GM21447 (cell line): ENCODE data around the gene PDE4DIP.
"Not testable (repeated sequence)": the region's sequence is repeated elsewhere in the genome, so short reads cannot be mapped to it uniquely, and the experiment has no call there.

Experiments
- ATAC-seq: cut with Tn5 transposase; IDR thresholded peaks from one replicate; pipeline ENCODE4 v1.9.1; 2021; ENCODE audit not compliant: unreplicated experiment

Gene PDE4DIP

DNA sequence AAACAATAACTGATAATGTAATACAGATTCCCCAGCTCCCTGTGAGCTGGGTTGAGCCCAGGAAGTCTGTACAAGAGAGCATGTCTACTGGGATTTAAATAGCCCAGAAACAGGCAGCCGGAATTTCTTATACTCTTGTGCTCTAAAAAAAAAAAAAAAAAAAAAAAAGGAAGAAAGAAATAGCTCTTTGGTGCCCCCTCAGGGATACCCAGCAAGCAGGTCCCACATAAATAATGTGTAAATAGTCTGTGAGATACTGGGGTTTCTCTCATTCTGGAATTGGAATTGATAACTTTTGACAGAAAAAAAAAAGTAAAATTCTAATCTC lies 25.4 kb downstream of the PDE4DIP start:
- not testable (repeated sequence) for ATAC-seq

DNA sequence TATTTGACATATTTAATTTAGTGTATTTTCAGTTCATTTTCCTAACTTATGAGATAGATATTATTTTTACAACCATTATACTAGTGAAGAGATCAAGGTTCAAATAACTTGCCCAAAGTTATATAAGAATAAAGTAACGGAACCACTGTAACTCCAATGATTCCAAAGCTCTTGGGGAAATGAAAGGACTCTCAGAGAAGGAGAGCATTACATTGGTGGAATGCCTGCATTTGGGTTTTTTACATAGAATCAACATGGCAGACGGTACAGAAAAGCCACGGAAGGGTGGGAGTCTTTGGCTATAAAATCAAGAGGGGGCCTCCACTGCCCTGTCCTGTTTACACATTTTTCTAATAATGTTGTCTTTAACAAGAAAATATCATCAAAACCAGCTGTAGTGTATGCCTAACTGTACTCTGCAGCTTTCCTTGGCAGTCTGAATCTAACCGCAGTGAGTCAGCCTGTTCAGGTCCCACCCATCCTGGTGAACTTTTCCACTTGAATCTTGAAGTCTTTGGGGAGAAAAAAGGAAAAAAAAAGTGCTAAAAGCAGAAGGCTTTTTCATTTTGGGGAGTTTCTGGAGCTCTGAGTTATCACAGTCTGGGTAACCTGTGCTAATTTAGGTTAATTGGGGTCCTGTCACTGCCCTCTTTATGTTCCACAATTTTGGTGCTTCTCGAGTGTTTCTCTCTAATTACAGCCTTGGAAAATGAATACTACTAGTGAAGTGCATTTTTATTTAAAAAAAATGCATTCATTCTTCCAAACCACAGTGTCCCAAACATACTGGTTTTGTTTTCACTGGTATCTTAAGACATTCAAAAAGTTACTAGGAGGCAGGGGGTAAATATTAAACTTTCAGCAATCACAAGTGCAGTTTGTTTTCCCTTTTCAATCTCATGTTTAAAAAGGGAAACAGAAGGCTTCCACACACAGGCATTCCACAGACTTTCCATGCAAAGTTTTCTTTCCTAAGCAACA lies 30.5 kb downstream of the PDE4DIP start:
- ATAC-seq = not testable (repeated sequence)

DNA sequence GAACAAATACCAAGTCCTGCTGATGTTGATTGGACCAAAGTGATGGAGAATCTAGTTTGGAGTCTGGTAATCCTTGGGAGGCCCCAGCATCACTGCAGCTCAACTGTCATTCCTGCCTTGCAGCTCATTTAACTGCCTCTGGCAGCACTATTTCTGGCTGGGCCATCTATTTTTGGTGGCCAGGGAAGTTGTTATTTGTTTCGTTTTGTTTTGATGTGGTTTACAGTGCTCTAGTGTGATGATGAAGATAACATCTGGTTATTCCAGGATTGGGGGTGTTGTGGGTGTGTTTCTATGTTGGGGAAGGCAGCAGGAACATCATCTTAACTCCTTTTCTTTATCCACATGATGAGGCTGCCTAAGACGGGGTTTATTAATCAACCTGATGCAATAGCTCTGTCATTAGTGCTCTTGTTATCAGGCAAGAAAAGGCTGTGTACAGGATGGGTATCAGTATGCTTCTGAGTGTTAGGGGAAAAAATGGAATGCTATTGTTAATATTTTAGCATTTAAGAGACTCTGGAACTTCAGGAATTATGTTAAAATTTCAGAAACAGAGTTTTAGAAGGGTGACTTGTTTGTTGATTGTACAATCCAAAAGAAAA lies 35.7 kb downstream of the PDE4DIP start:
- not testable (repeated sequence) for ATAC-seq

DNA sequence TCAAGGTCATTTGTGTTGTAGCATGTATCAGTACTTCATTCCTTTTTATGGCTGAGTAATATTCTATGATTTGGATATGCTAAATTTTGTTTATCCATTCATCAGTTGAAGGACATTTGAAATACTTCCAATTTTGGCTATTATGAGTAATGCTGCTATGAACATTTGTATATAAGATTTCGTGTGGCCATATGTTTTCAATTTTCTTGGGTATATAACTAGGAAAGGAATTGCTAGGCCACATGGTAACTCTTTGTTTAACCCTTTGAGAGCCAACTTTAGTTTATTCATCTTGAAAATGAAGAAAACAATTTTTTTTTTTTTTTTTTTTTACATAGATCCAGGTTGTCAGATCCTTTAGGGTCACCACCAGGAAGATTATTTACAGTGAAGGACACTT lies 37.0 kb downstream of the PDE4DIP start:
- not testable (repeated sequence) for ATAC-seq

DNA sequence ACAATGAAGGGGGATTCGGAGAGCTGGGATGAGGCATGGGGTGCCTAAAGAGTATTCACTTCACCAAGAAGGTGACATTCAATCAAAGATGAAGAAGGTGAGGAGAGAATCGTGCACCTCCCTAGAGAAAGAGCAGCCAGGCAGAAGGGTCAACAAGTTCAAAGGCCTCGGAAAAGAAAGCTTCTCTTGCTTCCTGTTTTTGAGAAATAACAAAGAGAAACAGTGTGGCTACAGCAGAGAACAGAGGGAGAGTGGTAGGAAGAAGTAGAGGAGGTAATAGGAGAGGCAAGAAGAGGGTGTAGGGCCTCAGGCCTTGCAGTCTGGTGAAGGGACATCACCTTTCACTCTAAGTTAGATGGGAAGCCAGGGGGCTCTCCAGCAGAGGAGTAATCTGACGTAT lies 41.0 kb downstream of the PDE4DIP start:
- ATAC-seq = not testable (repeated sequence)

DNA sequence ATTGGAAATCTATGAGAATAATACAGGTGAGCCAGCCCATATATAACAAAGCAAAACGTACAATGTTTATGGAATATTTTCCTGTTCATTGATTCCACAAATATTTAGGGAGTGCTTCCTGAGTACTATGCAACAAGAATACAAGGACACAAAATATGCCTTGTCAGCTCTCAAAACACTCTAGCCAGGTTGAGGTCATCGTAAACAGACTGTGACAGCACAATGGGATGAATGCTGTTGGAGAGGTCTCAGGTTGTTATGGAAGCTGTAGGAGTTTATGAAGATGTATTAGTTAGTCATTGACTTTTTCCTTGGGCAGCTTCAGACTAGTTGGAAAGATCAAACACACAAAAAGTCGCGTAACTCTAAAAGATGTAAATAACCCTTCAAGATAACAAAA lies 42.1 kb downstream of the PDE4DIP start:
- ATAC-seq = not testable (repeated sequence)

DNA sequence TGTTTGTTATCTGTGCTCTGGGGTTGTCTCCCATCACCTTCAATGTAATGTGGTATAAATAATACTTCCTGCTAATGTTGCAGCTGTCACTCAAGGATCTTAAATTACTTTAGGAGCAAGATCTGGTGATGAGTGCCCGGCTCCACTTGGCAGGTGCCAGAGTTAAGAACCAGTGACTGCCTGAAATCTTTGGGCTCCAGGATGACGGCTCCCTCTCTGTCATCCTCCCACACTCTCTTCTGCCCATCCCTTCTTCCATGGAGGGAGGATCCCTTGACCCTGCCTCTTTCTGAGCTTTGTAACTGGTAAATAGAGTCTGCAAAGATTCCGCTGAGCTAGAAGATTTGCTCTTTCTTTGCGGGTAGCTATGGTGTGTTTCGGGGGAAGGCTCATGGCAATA lies 44.4 kb downstream of the PDE4DIP start:
- ATAC-seq = not testable (repeated sequence)

DNA sequence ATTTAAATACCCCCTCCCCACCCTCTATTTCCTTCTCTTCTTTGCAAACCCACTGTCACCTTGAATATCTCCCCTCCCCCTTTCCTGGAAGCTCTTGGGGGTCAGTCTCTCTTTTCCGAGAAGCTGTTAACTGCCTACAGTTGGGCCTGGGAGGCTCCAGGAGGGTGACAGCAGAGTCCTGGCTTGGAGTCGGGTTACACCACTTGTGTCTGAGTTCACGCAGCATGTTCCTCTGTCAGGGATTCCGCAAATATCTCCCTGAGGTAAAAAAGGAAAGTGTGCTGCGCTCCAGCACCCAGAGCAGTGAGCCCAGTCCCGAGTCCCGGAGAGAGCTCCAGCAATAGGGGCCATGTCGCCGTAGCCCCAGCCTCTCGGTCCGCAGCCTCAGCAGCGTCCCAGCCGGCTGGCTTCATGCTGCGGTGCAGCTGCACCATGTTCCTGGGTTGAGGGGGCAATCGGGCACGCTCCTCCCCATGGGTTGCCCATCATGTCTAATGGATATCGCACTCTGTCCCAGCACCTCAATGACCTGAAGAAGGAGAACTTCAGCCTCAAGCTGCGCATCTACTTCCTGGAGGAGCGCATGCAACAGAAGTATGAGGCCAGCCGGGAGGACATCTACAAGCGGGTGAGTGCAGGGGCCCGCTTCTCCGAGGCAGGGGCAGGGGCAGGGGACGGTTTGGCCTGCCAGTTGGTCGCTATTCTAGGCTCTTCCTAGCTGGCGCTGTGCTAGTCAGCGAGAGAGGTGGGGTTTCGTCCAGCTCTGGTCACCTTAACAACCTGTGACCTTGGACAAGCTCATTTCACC lies 45.2 kb downstream of the PDE4DIP start:
- ATAC-seq = not testable (repeated sequence)

DNA sequence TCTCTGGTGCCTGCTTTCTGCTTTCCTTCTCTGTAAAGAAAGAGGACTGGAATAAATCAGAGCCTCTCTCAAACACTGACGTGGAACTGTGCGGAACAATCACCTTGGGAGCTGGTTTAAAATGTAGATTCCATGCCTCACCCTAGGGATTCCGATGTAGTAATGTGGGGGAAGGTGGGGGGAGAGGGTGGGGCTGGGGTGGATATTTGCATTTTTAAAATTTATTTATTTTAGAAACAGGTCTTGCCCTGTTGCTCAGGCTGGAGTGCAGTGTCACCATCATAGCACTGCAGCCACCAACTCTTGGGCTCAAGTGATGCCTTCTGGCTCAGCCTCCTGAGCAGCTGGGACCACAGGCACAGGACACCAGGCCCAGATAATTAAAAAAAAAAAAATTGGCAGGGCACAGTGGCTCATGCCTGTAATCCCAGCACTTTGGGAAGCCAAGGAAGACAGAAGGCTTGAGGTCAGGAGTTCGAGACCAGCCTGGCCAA lies 45.9 kb downstream of the PDE4DIP start:
- ATAC-seq = not testable (repeated sequence)

DNA sequence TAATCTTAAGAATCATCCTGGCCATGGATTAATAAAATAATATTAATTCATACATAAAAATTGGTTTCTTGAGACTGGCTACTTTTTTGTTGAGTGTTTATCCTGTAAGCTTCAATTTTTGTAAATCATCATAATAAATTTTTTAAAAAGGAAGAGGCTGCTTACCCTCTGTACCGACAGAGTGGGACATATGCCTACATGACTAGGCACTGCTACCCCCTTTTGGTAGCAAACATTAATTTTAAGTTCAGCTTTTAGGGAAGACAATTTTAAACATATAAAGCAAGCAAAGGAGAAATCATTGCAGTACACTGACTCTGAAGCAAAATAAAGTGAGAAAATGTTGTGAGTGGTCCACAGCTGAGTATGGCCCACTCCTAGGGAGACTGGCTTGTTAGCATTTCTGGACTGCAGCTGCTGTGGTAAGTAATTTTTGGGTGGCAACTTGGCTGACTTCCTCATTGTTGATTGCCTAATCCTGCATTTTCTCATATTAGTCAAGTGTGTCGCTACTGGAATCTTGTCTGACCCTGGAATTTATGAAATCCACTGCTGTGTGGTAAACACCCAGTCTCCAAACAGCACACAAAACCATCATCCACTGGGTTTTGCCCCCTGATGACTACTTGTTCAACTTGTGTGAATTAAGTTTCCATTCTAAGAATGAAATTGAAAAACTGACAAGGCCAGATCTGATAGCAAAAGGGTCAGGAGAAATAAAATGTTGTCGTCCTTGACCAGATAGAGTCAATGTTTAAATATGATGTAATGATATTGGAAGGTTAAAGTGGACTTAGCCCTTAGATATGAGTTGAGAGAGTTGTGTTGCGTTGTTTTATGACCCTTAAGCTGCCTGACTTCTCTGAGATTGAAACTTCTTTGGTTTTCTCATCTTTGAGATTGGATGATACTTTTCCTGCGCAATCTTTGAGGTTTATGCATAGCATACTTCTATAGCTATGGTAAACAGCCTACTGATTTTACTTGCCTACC lies 50.4 kb downstream of the PDE4DIP start:
- ATAC-seq = not testable (repeated sequence)

DNA sequence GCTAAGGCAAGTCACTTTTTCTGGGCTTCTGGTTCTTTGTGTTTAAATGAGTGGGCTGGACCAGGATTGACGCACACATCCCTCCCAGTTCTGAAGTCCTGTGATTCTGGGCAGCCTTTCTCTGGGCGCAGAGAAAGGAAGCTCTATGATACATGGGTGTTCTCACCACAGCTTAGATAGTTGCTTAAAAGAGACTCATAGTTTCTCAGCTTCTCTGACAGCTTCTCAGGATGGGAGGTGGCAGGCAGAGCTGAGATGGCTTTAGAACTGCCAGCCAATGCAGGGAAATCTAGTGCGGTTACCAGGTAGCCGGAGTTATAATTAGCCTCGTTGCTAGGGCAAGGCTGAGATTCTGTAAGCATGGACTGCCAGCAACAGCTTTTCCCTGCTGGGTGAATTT lies 55.8 kb downstream of the PDE4DIP start:
- not testable (repeated sequence) for ATAC-seq

DNA sequence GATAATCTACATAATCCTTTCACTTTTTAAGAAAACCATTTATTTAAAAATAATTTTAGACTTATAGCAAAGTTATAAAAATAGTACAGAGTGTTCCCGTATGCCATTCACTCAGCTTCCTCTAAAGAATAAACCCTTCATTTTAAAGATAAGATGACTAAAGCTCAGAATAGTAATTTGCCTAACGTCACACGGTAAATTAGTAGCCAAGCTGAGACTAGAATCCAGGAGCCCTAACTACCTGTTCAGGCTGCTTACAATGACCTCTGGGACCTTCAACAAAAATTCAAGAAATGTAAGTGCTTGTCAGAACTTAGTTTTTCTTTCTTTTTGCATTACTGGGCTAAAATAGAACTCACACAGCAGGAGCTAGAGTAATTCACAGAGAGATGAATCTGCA lies 56.5 kb downstream of the PDE4DIP start:
- not testable (repeated sequence) for ATAC-seq

DNA sequence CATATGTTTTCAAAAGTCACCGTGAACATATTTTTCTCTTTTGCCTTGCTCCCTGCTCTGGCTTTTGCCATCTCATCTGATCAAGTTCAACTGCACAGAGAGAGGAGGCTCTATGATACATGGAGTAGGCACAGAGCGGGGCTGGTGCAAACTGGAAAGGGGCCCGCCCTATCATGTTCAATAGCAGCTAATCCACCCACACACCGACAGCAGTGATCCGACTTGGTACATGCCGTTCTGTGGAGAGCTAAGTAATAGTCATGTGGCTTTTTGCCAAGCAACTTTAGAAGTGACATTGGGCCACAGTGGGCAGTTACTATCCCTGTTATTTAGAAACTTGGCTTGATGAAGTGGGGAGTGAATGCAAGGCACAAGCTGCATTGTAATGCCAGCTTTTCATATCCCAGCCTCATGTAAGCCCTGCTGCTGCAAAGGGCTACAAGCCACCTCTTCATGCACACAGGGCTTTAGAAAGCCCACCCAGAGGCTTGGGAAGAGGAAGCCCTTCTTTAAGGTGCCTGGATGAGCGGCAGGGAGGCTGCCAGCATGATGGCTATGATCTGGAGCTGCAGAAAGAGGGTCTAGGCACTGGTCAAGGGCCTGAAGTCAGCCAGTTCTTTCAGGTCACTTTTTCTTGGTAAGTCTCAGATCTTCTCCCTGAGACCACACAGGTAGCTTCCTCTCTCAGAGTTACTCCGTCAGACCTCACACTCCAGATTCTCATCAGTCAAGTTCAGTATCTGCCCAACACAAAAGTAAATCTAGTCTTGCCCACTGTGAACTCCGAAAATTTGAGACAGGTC lies 57.1 kb downstream of the PDE4DIP start:
- ATAC-seq = not testable (repeated sequence)

DNA sequence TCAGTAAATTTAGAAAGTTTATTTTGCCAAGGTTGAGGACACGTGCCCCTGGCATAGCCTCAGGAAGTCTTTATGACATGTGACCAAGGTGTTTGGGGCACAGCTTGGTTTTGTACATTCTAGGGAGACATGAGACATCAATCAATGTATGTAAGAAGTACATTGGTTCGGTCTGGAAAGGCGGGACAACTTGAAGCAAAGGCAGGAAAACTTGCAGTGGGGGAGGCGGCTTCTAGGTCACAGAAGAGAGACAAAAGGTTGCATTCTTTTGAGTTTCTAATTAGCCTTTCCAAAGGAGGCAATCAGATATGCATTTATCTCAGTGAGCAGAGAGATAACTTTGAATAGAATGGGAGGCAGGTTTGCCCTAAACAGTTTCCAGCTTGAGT lies 57.7 kb downstream of the PDE4DIP start:
- not testable (repeated sequence) for ATAC-seq

DNA sequence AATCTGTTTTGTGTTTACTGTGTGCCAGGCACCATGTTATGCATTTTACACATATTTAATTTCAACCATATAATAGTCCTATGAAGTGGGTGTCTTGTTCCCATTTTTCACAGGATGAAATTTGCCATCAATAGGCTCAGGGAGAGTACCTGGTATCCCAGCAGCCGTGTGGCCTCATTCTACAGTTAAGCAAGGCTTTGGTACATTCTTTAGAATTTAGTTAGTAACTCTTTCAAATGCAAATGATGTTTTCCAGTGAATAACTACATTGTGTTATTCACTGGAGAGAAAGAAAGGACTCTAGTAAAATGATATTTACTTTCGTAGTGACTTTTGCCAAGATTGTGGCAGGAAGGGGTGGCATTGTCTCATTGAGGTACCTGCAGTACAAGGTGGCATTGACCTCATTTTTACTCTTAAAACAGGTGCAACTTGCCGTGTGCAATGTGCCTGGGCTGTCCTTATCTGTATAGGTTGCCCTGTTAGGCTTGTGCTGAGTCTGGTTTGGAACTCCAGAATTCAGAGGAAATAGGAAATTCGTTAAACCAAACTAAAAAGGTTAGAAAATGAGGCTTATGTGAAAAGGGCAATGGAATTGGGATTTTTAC lies 65.1 kb downstream of the PDE4DIP start:
- ATAC-seq = not testable (repeated sequence)

DNA sequence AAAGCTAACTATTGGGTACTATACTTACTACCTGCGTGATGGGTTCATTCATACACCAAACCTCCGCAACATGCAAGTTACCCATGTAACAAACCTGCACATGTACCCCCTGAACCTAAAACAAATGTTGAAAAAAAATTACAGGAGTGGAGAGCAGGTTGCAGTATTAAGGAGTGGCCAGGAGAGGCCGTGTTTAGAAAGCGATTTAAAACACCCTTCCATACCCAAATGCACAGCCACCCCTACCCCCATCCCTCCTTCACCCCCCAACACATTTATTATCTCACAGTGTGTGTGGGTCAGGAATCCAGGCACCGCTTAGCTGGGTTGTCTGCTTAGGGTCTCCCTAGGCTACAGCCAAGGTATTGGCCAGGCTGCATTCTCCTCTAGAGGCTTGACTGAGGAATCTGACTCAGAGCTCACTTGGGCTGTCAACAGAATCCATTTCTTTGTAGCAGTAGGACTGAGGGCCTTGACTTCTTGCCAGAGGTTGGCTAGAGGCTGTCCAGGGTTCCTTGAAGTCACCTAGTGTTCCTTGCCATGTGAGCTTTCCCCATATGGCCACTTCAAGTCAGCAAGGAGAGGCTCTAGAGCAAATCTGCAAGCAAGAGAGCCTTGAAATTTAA lies 67.2 kb downstream of the PDE4DIP start:
- ATAC-seq = not testable (repeated sequence)

DNA sequence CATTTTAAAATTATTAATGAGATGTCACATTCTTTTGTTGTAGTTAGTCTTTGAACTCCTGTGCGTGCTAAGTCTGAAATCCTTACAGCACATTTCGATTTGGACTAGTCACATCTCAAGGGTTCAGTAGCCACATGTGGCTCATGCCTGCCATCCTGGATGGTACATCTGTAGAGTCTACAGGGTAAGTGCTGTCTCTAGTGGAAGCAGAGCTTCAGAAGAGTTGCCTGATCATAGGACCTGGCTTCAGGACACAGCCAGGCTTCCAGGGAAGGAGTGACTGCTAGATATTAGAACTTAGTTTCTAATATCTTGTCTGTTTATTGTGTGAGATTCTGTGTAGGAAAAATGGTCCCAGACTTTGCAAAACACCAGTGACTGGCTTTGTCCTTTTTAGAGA lies 72.0 kb downstream of the PDE4DIP start:
- ATAC-seq = not testable (repeated sequence)

DNA sequence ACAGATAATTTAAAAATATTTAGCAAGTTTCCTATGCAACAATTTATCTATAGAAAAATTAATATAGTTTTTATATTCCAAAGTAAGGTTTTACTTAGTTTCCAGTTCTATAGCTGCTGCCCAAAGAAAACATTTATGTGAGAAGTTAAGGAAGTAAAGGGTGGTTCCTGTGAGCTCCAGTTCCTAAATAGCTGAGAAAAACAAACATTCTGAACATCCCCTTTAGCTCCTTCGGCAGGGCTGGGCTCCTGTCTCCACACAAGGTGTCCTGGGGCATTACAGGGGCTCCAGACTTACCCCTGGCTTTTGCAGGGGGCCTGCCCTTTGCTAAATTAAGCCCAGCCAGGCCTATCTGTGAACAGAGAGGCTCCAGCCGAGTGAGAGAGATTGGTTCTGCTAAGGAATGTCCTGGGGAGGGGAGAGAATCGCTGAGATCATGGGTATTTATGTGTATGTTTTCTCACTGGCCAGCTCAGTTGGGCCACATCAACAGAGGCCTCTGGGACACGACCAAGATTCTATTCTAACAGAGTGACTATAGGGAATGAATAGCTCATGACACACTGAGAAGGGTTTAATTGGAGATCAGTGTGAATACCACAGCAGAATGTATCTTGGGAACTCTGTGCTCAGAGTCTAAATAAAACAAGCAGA lies 72.6 kb downstream of the PDE4DIP start:
- not testable (repeated sequence) for ATAC-seq
